ENCODE results near the gene MCM8.
A peak's percentile ranks its signal among the peaks of the same experiment; 100 is the strongest.
"Not testable (repeated sequence)": the region's sequence is repeated elsewhere in the genome, so short reads cannot be mapped to it uniquely, and the experiment has no call there.

MCM8 gene

DNA sequence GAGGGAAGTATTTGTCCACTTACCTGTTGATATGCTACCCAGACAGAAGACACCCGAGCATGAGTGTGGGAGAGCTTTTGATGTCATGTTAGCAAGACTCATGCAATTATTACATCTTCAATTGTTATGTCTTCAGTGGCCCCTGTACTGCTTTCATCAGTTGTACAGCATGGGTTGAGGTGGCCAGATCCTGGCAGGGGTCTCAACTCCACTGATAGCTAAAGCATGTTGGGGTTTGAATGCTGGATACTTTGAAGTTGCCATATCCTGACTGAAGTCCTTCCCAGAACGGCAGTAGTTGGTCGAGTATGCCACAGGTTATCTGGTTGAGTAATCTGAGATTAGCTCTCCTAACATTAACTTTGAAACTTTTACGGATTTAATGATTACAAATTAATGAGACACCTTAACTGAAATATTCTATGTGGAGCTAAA is 56.7 kb downstream of the MCM8 start:
- no peak for ATAC-seq

- no peak for ATAC-seq
These were observed 57.2 kb downstream of the MCM8 start for GRCh38 chr20:6007529-6008103.

DNA sequence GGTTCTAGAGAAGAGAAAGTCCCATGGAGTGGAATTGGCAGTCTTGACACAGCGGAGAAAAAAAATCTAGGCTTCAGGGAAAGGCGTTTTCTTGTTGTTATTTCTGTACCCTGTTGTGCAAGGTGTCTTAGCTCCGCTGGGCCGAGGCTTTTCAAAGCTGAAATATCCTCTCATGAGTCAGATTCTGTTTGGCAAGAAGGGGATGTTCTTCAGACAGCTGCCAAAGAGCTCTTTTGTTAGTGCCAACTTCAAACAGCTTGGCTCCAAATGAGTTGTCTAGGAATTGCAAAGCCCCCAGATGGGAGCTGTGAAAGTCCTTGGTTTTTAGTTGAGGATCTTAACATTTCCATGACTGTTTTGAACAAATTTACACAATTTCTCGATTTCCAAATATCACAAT is 57.8 kb downstream of the MCM8 start:
- ATAC-seq = no peak

DNA sequence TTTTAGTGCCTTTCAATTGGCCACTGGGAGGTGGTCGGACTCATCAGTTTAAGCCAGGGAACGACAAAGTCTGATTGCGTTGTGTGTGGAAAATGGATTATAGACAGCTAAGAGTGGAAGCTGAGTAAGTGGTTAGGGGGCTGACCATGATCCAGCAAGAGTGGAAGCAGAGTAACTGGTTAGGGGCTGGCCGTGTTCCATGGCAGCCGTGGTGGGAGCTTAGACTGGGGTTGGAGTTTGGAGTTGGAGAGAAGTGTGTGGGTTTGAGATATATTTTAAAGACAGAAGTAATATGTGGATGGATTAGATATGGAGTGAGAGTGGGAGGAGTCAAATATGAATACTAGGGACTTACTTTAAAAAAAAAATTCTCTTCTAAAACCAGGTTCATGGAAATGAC is 61.7 kb downstream of the MCM8 start:
- ATAC-seq = no peak

DNA sequence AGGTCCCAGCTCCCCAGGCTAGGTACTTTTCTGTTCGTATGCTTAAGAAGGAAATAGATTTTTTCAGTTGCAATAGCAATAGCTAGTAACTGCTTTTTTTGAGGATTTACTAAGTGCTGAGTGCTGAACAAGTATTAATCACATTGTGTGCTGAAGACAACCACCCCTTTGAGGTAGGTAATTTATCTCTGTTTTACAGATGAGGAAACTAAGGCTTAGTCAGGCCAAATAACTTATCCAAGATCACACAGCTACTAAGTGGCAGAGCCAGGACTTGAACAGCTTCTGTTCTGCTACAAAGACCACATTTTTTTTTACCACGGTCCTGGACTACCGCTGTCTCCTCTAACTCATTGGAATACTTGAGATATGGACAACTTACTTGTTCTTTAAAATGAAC is 63.6 kb downstream of the MCM8 start:
- ATAC-seq = no peak

GRCh38 chr20:6014957-6015356 is 64.5 kb downstream of the MCM8 start:
- ATAC-seq = no peak

DNA sequence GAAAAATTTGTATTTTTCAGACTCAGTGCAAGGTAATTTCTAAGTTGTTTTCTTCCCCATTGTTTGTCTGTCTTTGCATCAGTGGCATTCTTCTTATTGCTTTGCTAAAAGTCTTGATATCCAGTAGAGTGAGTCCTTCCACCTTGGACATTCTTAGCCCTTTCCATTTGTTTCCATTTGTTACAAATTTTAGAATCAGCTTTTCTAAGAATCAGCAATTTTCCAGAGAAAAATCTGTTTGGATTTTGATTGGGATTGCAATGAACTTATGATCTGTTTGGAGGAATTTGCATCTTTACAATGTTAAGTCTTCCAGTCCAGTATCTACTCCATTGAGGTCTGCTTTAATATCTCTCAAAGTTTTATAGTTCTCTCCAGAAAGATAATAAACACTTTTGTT is 67.0 kb downstream of the MCM8 start:
- no peak for ATAC-seq

GRCh38 chr20:6017880-6018279 is 67.4 kb downstream of the MCM8 start:
- ATAC-seq = no peak

DNA sequence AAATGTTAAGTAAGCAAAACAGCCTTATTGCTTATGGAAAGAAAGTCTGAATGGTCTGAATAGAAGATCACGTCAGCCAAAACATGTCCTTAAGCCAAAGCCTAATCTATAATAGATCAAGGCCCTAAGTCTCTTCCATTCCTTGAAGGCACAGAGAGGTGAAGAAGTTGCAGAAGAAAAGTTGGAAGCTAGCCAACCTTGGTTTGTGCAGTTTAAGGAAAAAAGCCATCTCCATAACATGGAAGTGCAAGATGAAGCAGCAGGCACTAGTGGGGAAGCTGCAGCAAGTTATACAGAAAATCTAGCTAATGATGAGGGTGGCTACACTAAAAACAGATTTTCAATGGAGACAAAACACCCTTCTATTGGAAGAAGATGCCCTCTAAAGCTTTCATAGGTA is 74.3 kb downstream of the MCM8 start:
- no peak for ATAC-seq

DNA sequence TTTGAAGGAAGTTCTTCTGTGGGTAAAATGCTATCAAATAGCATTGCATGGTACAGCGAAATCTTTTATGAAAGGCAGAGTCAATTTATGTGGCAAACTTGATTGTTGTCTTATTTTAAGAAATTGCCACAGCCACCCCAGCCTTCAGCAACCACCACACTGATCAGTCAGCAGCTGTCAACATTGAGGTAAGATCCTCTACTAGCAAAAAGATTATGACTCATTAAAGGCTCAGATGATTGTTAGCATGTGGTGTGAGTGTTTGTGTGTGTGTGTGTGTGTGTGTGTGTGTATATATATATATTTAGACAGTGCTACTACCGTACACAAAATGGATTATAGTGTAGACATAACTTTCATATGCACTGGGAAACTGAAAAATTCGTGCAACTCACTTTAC is 75.6 kb downstream of the MCM8 start:
- peak in 1 of 2 donors; percentile 41 for ATAC-seq

DNA sequence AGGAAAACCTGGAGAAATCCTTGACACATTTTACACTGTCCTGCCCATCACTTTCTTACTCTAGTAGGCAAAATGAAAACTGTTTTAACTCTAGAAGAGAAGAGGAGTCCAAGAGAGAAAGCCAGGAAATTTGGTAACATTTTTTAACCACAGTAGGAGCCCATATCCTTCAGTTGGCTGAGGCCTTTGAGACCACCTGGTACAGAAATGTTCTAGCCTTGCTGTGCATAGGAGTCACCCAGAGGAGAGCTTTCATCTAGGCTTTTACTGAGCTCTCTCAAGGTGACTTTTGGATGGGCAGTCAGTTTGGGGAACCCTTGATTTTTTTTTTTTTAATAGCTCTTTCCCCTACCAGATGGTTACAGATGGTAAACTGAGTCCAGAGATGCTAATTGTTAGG is 78.4 kb downstream of the MCM8 start:
- no peak for ATAC-seq

- ATAC-seq = no peak
These were observed 79.1 kb downstream of the MCM8 start for GRCh38 chr20:6029538-6029937.

- no peak for ATAC-seq
These were observed 80.1 kb downstream of the MCM8 start for GRCh38 chr20:6030453-6031080.

DNA sequence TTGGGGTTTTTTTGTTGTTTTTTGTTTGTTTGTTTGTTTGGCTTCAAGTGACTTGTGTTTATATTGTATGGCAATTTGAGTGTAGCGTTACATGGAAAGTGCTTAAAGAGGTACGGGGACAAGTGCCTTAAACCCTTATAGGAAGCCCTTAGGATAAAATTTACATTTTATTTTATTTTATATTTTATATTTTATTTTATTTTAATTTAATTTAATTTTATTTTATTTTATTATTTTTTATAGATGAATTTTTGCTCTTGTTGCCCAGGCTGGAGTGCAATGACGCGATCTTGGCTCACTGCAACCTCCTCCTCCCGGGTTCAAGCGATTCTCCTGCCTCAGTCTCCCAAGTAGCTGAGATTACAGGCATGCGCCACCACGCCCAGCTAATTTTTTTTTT is 82.5 kb downstream of the MCM8 start:
- not testable (repeated sequence) for ATAC-seq

GRCh38 chr20:6034134-6034969 is 83.9 kb downstream of the MCM8 start:
- no peak for ATAC-seq

- ATAC-seq = no peak
These were observed 85.8 kb downstream of the MCM8 start for GRCh38 chr20:6036213-6036612.

DNA sequence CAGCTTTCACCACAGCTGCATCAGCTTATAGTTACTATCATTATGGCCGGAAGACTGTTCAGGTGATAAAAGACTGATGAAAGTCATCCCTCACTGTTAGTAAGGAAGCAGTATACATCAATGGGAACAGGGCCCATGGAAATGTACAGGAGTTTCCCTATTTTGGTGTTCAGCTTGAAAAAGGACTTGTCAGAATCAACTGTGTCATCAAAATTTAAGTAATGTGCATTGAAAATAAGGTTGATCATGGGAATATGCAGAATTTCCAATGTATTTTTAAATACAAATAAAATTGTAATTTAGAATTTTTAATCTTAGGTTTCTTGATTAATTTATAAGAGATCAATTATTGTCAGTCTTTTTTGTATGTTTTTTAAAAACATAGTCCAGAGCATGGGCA is 86.6 kb downstream of the MCM8 start:
- no peak for ATAC-seq

DNA sequence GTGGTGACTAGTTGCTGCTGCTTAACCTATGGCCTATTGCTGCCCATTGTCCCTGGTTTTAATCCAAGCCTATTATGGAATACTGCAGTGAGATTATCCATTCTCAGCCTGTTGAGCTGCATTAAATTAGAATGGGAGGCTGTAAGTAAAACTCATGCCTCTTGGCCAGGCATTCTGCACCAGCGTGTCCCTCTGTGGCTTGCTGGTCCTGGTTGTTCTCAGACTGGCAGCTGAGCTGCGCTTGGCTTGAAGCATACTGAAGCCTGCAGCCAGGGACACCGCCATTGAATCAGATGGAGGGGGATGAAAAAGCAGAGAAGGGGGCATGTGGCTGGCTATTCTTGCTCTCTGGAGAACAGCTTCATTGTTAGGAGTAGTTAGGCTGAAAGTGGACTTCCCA is 87.8 kb downstream of the MCM8 start:
- no peak for ATAC-seq

GRCh38 chr20:6039766-6040165 is 89.3 kb downstream of the MCM8 start:
- no peak for ATAC-seq

GRCh38 chr20:6040540-6040939 is 90.1 kb downstream of the MCM8 start:
- ATAC-seq = no peak

- ATAC-seq = no peak
These were observed 90.7 kb downstream of the MCM8 start for GRCh38 chr20:6040958-6041807.

GRCh38 chr20:6041808-6042265 is 91.4 kb downstream of the MCM8 start:
- no peak for ATAC-seq

DNA sequence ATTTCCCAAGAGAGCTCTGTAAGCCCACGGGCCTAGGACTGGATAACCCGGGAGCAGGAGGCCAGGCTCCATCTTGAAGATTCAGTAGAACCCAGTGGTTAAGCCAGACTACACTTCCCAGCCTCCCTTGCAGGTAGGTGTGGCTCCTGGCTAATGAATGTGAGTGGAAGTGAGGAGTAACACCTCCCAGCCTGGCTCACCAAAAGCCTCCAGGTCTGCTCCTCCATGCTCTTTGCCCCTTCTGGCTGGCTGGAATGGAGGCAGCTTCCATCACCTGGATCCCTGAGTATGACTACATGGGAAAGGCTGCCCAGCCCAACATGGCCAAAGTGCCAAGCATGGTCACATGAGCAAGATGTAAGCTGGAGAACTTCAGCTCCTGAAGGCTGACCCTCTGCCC is 93.7 kb downstream of the MCM8 start:
- ATAC-seq = no peak

Measured in activated CD4-positive, CD25-positive, alpha-beta regulatory T cell treated with anti-CD3 and anti-CD28 coated beads, Interleukin-2, amount 50 U/mL, for 24 hours (primary cell).